HepG2 (cell line): ENCODE results near the gene SRCIN1. TPM values are rescaled to one million over a fixed set of nuclear protein-coding genes. Genes with fewer than 3 reads are reported as not detected.

Source experiments
- AGO2 ChIP-seq: fragments of 200-400 bp; formaldehyde crosslinking; optimal IDR thresholded peaks from 2 replicates; pipeline ENCODE3; 2017; ENCODE audit warnings: mild to moderate bottlenecking, low read depth, low read length, moderate library complexity
- HNRNPUL1 ChIP-seq: fragments of 200-400 bp; formaldehyde crosslinking; IDR thresholded peaks from 2 replicates; pipeline ENCODE4 v1.6.1; 2017; ENCODE audit warnings: low read depth, mild to moderate bottlenecking, low read length, moderate library complexity
- KAT2B ChIP-seq: fragments of 150-350 bp; IDR thresholded peaks from 2 replicates; pipeline ENCODE4 v1.6.1; 2014; ENCODE audit warnings: low read depth, low read length, borderline replicate concordance
- KDM4B ChIP-seq: sonication (generic); formaldehyde crosslinking; IDR thresholded peaks from 2 replicates; pipeline ENCODE4 v1.4.0; 2020; ENCODE audit warnings: missing genetic modification reagents
- ONECUT2 ChIP-seq: sonication (generic); formaldehyde crosslinking; IDR thresholded peaks from 2 replicates; pipeline ENCODE4 v1.4.0; 2020; ENCODE audit warnings: missing genetic modification reagents
- RFXAP ChIP-seq: sonication (generic); formaldehyde crosslinking; IDR thresholded peaks from 2 replicates; pipeline ENCODE4 v1.4.0; 2020; ENCODE audit warnings: missing genetic modification reagents, borderline replicate concordance
- SMYD3 ChIP-seq: sonication (generic); formaldehyde crosslinking; IDR thresholded peaks from 2 replicates; pipeline ENCODE4 v1.8.1; 2023; ENCODE audit warnings: mild to moderate bottlenecking, missing genetic modification reagents
- ZC3H4 ChIP-seq: sonication (generic); formaldehyde crosslinking; IDR thresholded peaks from 2 replicates; pipeline ENCODE4 v1.4.0; 2020; ENCODE audit warnings: missing genetic modification reagents, borderline replicate concordance
- ZFP1 ChIP-seq: IDR thresholded peaks from 2 replicates; pipeline ENCODE4 v1.6.1; 2016
- ZFP41 ChIP-seq: sonication (generic); formaldehyde crosslinking; IDR thresholded peaks from 2 replicates; pipeline ENCODE4 v1.4.0; 2020; ENCODE audit warnings: mild to moderate bottlenecking, missing genetic modification reagents, borderline replicate concordance
- ZFP82 ChIP-seq: sonication (generic); formaldehyde crosslinking; IDR thresholded peaks from 2 replicates; pipeline ENCODE4 v1.5.1; 2020; ENCODE audit warnings: mild to moderate bottlenecking, missing genetic modification reagents, borderline replicate concordance
- ZKSCAN8 ChIP-seq: IDR thresholded peaks from 2 replicates; pipeline ENCODE4 v1.6.1; 2016; ENCODE audit warnings: borderline replicate concordance, missing genetic modification reagents, missing compliant biosample characterization
- ZNF138 ChIP-seq: sonication (generic); formaldehyde crosslinking; IDR thresholded peaks from 2 replicates; pipeline ENCODE4 v1.5.0; 2020; ENCODE audit warnings: mild to moderate bottlenecking, low read depth, missing genetic modification reagents
- ZNF224 ChIP-seq: sonication (generic); formaldehyde crosslinking; IDR thresholded peaks from 2 replicates; pipeline ENCODE4 v1.5.0; 2020; ENCODE audit warnings: mild to moderate bottlenecking, missing genetic modification reagents
- ZNF333 ChIP-seq: sonication (generic); formaldehyde crosslinking; IDR thresholded peaks from 2 replicates; pipeline ENCODE4 v1.4.0; 2020; ENCODE audit warnings: mild to moderate bottlenecking, missing genetic modification reagents, borderline replicate concordance
- ZNF451 ChIP-seq: sonication (generic); formaldehyde crosslinking; IDR thresholded peaks from 2 replicates; pipeline ENCODE4 v1.5.0; 2020; ENCODE audit warnings: mild to moderate bottlenecking, missing genetic modification reagents
- ZNF839 ChIP-seq: sonication (generic); formaldehyde crosslinking; IDR thresholded peaks from 2 replicates; pipeline ENCODE4 v1.4.0; 2020; ENCODE audit warnings: missing genetic modification reagents, mild to moderate bottlenecking, borderline replicate concordance
- ZSCAN30 ChIP-seq: sonication (generic); formaldehyde crosslinking; IDR thresholded peaks from 2 replicates; pipeline ENCODE4 v1.5.0; 2020; ENCODE audit warnings: mild to moderate bottlenecking, missing genetic modification reagents
- polyA plus RNA-seq, 8 experiments: library from polyadenylated mRNA; depleted of rRNA in 3 of 8; stranded (reverse) in 7 of 8; unstranded in 1 of 8; fragments of >200 nt; fragmentation: Illumina TruSeq in 4 of 8; extraction: Trizol in 4 of 8; gene quantifications; 2 replicates each; pipeline versions ENCODE4 v1.2.1 to v1.2.3, GENCODE V29; 2011 to 2016; ENCODE audit warnings: low read depth in 4 of 8, missing spikeins in 1 of 8, mixed read lengths in 1 of 8; ENCODE audit not compliant: insufficient read depth in 1 of 8
- total RNA-seq, 5 experiments: library from RNA; depleted of rRNA; stranded (reverse); fragments of >200 nt; fragmentation: Illumina TruSeq; extraction: Trizol; gene quantifications; 2 replicates each; pipeline ENCODE4 v1.2.3, GENCODE V29; 2016; ENCODE audit warnings: low read depth in 1 of 5
- TF ChIP-seq, protein P1 (sequence below): sonication (generic); formaldehyde crosslinking; IDR thresholded peaks from 2 replicates; pipeline ENCODE4 v1.4.0; 2020; ENCODE audit warnings: mild to moderate bottlenecking, missing genetic modification reagents
- TF ChIP-seq, protein P2 (sequence below): sonication (generic); formaldehyde crosslinking; IDR thresholded peaks from 2 replicates; pipeline ENCODE4 v1.5.0; 2020; ENCODE audit warnings: missing genetic modification reagents
- TF ChIP-seq, protein P3 (sequence below): sonication (generic); formaldehyde crosslinking; conservative IDR thresholded peaks from 2 replicates; pipeline ENCODE4 v1.4.0; 2020; ENCODE audit warnings: missing genetic modification reagents

The SRCIN1 gene
- total and polyA plus RNA-seq, 2 of the 13 experiments (the other 11 are each of a cell fraction or from before 2014, with no cell fraction given), result 1.2 to 9.6 TPM

DNA sequence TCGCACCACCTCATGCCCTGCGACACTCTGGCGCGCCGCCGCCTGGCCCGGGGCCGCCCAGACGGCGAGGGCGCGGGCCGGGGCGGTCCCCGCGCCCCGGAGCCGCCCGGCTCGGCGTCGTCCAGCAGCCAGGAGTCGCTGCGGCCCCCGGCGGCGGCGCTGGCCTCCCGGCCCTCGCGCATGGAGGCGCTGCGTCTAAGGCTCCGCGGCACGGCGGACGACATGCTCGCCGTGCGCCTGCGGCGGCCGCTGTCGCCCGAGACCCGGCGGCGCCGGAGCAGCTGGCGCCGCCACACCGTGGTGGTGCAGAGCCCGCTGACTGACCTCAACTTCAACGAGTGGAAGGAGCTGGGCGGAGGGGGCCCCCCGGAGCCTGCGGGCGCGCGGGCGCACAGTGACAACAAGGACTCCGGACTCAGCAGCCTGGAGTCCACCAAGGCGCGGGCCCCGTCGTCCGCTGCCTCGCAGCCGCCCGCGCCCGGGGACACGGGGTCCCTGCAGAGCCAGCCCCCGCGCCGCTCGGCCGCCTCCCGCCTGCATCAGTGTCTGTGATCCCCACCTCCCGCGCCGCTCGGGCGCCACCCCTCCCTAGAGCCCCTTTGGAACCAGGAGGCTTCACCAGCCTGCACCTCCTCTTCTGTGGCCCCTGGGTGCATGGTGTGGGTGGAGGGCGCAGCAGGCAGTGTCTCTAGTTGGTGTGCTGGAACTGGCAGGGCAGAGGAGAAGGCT, 95.2 kb downstream of the SRCIN1 start (continued):
- TF ChIP-seq, protein P1, sequence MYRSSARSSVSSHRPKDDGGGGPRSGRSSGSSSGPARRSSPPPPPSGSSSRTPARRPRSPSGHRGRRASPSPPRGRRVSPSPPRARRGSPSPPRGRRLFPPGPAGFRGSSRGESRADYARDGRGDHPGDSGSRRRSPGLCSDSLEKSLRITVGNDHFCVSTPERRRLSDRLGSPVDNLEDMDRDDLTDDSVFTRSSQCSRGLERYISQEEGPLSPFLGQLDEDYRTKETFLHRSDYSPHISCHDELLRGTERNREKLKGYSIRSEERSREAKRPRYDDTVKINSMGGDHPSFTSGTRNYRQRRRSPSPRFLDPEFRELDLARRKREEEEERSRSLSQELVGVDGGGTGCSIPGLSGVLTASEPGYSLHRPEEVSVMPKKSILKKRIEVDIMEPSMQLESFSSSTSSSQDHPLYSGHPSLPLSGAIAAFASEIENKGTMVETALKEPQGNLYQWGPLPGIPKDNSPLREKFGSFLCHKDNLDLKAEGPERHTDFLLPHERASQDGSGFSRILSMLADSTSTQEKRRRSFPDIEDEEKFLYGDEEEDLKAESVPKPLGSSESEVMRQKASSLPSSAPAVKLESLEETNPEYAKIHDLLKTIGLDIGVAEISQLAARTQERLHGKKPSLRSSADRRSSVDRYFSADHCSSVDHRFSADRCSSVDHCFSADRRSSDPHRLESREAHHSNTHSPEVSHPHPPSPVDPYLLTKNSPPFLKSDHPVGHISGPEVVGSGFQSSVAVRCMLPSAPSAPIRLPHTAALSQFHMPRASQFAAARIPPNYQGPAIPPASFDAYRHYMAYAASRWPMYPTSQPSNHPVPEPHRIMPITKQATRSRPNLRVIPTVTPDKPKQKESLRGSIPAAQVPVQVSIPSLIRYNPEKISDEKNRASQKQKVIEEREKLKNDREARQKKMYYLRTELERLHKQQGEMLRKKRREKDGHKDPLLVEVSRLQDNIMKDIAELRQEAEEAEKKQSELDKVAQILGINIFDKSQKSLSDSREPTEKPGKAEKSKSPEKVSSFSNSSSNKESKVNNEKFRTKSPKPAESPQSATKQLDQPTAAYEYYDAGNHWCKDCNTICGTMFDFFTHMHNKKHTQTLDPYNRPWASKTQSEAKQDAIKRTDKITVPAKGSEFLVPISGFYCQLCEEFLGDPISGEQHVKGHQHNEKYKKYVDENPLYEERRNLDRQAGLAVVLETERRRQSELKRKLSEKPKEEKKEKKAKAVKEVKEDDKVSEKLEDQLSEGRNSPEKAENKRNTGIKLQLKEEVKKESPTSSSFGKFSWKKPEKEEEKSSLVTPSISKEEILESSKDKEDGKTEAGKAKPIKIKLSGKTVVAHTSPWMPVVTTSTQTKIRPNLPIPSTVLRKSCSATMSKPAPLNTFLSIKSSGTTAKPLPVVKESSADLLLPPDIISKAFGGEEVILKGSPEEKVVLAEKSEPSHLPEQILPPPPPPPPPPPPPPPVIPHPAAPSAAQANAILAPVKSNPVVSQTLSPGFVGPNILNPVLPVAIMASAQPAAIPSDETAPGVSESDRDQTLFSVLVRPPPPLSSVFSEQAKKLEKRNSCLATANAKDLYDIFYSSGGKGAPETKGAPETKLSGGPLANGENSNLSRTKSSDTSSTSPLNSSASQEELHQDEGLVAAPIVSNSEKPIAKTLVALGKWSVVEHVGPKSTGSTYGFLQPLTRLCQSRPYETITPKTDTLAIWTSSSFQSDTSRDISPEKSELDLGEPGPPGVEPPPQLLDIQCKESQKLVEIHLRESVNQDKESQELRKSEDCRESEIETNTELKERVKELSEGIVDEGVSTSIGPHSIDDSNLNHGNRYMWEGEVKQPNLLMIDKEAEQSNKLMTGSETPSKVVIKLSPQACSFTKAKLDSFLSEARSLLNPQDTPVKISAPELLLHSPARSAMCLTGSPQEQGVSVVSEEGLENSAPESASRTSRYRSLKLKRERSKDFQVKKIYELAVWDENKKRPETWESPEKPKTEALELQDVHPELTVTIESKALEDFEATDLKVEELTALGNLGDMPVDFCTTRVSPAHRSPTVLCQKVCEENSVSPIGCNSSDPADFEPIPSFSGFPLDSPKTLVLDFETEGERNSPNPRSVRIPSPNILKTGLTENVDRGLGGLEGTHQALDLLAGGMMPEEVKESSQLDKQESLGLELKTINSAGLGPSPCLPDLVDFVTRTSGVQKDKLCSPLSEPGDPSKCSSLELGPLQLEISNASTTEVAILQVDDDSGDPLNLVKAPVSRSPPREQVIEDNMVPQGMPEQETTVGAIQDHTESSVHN (CRISPR knock-in tag), result no peak
- TF ChIP-seq ZFP82 (no peak), RFXAP (no peak), ZNF839 (CRISPR knock-in tag) (no peak; the same call in 1 of the 2 replicates), ZNF451 (no peak), SMYD3 (no peak), ZNF138 (no peak), ZC3H4 (no peak), KAT2B (no peak), KDM4B (CRISPR knock-in tag) (no peak), ZFP41 (no peak), HNRNPUL1 (no peak), AGO2 (no peak), ZNF224 (CRISPR knock-in tag) (no peak), ZSCAN30 (CRISPR knock-in tag) (no peak), ZFP1 (CRISPR knock-in tag) (no peak), ZKSCAN8 (CRISPR knock-in tag) (no peak), ONECUT2 (CRISPR knock-in tag) (no peak), ZNF333 (CRISPR knock-in tag) (no peak)
- TF ChIP-seq, protein P2, sequence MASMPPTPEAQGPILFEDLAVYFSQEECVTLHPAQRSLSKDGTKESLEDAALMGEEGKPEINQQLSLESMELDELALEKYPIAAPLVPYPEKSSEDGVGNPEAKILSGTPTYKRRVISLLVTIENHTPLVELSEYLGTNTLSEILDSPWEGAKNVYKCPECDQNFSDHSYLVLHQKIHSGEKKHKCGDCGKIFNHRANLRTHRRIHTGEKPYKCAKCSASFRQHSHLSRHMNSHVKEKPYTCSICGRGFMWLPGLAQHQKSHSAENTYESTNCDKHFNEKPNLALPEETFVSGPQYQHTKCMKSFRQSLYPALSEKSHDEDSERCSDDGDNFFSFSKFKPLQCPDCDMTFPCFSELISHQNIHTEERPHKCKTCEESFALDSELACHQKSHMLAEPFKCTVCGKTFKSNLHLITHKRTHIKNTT (CRISPR knock-in tag), result no peak
- TF ChIP-seq, protein P3, sequence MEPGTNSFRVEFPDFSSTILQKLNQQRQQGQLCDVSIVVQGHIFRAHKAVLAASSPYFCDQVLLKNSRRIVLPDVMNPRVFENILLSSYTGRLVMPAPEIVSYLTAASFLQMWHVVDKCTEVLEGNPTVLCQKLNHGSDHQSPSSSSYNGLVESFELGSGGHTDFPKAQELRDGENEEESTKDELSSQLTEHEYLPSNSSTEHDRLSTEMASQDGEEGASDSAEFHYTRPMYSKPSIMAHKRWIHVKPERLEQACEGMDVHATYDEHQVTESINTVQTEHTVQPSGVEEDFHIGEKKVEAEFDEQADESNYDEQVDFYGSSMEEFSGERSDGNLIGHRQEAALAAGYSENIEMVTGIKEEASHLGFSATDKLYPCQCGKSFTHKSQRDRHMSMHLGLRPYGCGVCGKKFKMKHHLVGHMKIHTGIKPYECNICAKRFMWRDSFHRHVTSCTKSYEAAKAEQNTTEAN (CRISPR knock-in tag), result no peak
